NCI-H748 treated with DMSO at 0.1 percent for 48 hours (cell line): ENCODE data around the gene GSAP.

Experiments
- DNase-seq: peaks from one replicate; lab custom pipeline; 2025; lab: John Stamatoyannopoulos, UW

The GSAP gene

GRCh38 chr7:77407906-77408305 is 8.2 kb downstream of the GSAP start:
- no peak for DNase-seq

- no peak for DNase-seq
These were observed 9.7 kb downstream of the GSAP start for GRCh38 chr7:77406421-77406820.

- no peak for DNase-seq
These were observed 11.5 kb downstream of the GSAP start for GRCh38 chr7:77404641-77405040.

- DNase-seq = no peak
These were observed 12.2 kb downstream of the GSAP start for GRCh38 chr7:77403957-77404356.

GRCh38 chr7:77402818-77403217 is 13.3 kb downstream of the GSAP start:
- DNase-seq = no peak

GRCh38 chr7:77401002-77401401 is 15.1 kb downstream of the GSAP start:
- no peak for DNase-seq

GRCh38 chr7:77399816-77400215 is 16.3 kb downstream of the GSAP start:
- DNase-seq = no peak

- DNase-seq = no peak
These were observed 19.1 kb downstream of the GSAP start for GRCh38 chr7:77396894-77397547.

GRCh38 chr7:77395626-77396025 is 20.5 kb downstream of the GSAP start:
- no peak for DNase-seq

- no peak for DNase-seq
These were observed 22.2 kb downstream of the GSAP start for GRCh38 chr7:77393954-77394353.

- no peak for DNase-seq
These were observed 22.9 kb downstream of the GSAP start for GRCh38 chr7:77393261-77393660.

- DNase-seq = no peak
These were observed 24.9 kb downstream of the GSAP start for GRCh38 chr7:77391230-77391629.

- no peak for DNase-seq
These were observed 28.0 kb downstream of the GSAP start for GRCh38 chr7:77388055-77388641.

- no peak for DNase-seq
These were observed 29.9 kb downstream of the GSAP start for GRCh38 chr7:77386165-77386822.

- DNase-seq = no peak
These were observed 32.8 kb downstream of the GSAP start for GRCh38 chr7:77383333-77383740.

- no peak for DNase-seq
These were observed 33.6 kb downstream of the GSAP start for GRCh38 chr7:77382532-77382931.

GRCh38 chr7:77378584-77378983 is 37.6 kb downstream of the GSAP start:
- no peak for DNase-seq

- DNase-seq = no peak
These were observed 45.5 kb downstream of the GSAP start for GRCh38 chr7:77370606-77371005.

- no peak for DNase-seq
These were observed 47.2 kb downstream of the GSAP start for GRCh38 chr7:77368974-77369373.

- DNase-seq = no peak
These were observed 48.2 kb downstream of the GSAP start for GRCh38 chr7:77367976-77368375.

GRCh38 chr7:77362905-77363304 is 53.2 kb downstream of the GSAP start:
- DNase-seq = no peak

- no peak for DNase-seq
These were observed 55.2 kb downstream of the GSAP start for GRCh38 chr7:77360969-77361368.

- no peak for DNase-seq
These were observed 56.0 kb downstream of the GSAP start for GRCh38 chr7:77360104-77360503.

- no peak for DNase-seq
These were observed 56.5 kb downstream of the GSAP start for GRCh38 chr7:77359599-77359998.
